Activated naive CD4-positive, alpha-beta T cell treated with Interleukin-2 at 50 U/mL for 16 hours (primary cell): ENCODE measurements around the gene SNX32.
A peak's percentile ranks its signal among the peaks of the same experiment; 100 is the strongest.

ENCODE experiments used
- DNase-seq: peaks from one replicate; pipeline ENCODE4 v3.0.0-alpha.2; 2020

The SNX32 gene

DNA sequence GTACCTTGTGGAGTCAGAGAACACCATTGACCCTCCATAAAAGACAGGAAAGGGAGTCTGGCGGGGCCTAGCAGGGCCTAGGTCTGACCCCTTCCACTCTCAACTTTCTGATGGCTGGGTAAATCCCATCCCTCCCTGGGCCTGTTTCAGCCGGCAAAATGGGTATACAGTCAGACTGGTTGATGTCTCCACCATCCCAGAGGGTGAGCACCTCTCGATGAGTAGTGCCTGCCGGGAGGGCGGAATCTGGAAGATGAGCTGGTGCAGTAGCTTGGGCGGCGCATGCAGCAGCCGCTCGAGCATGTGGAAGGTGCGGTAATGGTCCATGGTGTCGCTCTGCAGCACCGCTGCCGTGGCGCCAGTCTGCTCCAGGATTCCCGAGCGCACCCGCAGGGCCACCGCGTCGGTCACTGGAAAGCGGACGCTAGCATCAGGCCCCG, 54.0 kb downstream of the SNX32 start:
- DNase-seq = peak; percentile 38

DNA sequence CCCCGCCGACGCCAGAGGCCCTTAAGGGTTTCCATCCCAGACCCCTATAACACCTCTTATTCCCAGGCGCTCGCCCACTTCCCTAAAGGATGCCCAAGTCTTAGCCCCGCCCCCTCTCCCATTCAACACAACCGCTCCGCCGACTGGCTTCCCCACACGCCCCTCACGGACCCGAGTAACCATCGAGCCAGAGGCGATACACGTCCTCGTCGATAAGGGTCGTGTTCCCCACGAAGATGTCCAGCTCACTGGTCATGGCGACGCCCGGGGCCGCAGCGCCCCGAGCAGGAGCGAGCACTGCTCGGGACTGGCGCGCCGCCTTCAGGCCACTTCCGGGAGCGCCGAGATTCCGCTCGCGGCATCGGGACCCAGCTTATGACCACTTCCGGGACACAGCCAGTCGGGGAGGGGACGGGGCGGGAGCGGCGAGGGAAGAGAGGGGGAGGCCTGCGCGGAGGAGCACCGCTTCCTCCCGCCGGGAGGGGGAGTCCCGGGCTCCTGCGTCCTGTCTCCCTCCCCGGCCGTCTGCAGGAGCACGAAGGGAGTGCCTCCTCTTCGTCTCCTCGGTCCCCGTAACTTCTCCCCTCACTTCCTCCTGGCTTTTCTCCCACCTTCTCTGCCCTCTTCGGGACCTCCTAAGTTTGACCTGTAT, 54.5 kb downstream of the SNX32 start, which contains the start of gene FIBP:
TSS of gene FIBP (minus strand) at position 309 of the 652 bp plus-strand sequence. CDS start at position 256, 53 bp downstream.
- DNase-seq = peak; percentile 96

DNA sequence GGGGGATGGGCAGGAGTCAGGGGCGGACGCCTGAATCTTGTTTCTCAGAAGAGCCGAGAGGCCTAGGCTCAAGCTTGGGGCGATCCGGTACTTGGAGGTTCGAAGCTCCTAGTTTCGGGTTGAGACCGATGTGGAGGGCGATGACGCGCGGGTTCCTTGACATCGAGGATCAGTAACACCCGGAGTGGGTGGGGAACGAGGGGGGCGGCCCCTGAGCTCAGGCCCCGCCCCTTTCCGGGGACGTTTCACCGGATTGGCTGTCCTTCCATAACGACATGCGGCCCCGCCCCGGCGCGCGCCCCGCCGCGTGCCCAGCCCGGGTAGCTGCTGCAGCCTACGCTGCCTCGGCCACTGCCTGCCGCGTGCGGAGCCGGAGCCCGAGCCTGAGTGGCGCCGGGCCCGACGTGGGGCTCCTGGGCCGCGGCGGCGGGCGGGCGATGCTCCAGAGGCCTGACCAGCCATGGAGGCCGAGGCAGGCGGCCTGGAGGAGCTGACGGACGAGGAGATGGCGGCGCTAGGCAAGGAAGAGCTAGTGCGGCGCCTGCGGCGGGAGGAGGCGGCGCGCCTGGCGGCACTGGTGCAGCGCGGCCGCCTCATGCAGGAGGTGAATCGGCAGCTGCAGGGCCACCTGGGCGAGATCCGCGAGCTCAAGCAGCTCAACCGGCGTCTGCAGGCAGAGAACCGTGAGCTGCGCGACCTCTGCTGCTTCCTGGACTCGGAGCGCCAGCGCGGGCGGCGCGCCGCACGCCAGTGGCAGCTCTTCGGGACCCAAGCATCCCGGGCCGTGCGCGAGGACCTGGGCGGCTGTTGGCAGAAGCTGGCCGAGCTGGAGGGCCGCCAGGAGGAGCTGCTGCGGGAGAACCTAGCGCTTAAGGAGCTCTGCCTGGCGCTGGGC, 56.8 kb downstream of the SNX32 start, which contains the start of gene CCDC85B:
TSS of gene CCDC85B (plus strand) at position 350 of the 895 bp plus-strand sequence. CDS start at position 461, 111 bp downstream.
- peak; percentile 98 for DNase-seq

DNA sequence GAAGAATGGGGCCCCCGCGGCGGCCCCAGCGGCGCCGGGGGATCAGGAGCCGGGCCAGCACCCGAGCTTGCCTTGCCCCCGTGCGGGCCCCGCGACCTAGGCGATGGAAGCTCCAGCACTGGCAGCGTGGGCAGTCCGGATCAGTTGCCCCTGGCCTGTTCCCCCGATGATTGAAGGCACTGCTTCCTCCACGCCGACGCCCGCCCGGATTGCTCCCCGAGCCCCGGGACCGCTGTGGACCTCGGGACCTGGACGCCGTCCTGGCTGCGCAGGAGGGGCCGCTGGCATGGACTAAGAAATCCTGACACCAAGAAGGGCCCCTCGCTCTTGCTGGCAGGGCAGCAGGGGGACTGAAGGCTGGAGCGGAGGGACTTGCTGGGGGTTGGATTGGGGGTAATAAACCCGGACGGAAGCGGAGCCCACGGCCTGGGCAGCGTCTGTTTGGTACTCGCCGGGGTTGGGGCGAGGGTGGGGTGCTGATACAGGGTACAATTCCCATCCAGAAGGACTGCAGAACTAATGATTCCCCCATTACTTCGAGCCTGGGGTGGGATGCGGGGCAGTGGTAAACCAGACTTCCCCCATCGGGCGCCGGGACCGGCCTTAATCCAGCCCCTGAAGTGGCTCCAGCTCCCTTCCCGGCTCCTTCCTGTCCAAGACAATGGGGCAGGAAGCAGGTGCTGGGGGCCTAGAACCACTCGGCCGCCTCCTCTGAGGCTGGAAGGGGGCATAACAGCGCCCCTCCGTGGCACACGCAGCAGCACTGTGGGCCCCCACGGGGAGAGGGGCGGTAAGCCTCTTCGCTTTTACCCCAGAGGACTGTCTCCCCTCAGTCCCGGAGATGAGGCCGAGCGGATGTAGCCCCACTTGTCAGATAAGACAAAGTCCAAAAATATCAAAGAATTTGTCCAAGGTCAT, 57.7 kb downstream of the SNX32 start:
- peak; percentile 17 for DNase-seq

DNA sequence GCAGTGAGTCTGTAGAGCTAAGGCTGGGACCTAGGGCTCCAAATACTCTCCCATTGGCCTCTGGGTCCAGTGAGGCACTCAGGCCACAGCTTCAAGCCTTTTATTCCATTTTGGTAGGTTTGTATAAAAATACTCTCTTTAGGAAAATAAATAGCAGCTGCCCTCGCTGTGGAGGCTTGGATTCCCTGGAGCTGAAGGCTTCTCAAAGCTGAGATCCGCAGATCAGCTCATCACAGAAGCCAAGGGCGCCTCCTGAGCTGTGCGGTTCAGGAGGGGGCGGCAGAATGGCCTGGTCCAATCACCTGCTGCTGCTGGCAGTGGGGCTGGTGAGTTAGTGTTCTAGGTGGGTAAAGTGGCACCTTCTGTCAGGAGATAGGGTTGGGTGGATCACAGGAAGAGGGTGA, 58.4 kb downstream of the SNX32 start:
- peak; percentile 35 for DNase-seq

DNA sequence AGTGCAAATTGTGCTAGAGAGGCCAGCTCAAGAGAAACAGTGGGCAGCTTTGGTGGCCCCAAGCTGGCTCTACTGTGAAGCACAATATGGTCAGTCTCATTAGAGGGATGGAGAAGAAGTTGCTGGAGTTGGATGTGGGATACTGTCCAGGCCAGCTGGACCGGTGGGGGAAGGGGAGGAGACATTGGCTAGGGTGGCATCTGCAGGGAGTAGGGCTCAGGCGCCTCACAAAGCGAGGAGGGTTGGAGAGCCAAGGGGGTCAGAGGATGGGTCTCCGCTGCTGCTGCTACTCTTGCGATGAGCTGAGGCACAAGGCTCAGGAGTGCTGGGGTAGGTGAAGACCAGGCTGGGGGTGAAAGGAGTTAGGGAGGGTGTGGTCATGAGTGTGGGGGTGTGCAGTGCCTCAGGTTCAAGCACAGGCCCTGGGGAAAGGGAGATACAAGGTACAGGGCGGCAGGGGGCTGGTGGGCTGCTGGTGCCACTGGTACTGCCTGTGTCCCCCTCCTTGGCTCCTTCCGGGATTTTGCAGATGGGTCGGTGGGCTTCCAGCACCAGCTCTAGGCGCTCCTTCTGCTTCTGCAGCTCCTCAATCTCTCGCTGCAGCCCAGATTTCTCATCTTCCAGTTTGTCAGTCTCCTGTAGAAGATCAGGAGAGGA, 59.0 kb downstream of the SNX32 start:
- no peak for DNase-seq

DNA sequence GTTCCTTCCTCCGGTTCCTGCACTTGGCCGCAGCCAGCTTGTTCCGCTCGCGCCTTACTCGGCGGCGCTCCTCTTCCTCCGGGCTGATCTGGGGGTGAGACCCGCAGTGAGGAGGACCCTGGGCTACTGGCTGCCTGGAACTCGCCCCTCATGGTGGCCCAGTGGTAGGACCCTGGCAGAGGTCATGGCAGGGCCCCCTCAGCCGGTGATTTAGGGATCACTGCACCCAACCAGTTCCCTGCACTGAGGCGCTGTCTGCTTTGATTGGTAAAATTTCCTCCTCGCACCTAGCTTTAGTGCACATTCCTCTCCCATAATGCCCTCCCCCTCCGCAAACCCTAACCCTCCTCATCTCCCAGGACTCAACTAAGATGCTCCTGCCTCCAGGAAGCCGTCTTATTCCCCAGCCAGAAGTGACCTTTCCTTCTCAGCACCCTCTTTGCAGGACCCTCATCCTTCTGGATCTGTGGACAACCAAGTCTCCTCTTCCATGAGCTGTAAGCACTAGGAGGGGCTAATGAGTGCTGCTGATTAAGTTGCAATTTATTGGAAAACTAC, 60.4 kb downstream of the SNX32 start:
- peak; percentile 34 for DNase-seq

DNA sequence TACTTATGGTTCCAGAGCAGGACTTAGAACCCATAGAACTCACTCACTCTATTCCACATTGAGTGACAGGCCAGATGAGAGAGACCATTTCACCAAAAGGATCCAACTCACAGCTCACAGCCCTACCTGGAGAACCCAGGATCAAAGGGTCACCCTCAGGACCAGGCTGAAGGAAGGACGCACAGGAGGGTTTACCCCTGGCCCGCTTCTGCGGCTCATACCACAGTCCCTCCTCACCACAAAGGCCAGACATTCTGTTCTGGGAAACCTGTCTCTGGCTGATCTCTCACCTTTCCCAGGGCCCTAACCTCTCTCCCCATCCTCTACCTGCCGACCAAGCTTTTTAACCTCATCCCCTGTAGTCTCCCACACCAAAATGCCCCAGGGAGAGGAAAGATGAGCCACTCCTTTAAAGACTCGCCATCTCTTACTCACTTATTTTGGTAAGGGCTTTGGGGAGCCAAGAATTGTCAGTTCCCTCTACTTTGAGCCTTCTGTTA, 61.8 kb downstream of the SNX32 start:
- no peak for DNase-seq

DNA sequence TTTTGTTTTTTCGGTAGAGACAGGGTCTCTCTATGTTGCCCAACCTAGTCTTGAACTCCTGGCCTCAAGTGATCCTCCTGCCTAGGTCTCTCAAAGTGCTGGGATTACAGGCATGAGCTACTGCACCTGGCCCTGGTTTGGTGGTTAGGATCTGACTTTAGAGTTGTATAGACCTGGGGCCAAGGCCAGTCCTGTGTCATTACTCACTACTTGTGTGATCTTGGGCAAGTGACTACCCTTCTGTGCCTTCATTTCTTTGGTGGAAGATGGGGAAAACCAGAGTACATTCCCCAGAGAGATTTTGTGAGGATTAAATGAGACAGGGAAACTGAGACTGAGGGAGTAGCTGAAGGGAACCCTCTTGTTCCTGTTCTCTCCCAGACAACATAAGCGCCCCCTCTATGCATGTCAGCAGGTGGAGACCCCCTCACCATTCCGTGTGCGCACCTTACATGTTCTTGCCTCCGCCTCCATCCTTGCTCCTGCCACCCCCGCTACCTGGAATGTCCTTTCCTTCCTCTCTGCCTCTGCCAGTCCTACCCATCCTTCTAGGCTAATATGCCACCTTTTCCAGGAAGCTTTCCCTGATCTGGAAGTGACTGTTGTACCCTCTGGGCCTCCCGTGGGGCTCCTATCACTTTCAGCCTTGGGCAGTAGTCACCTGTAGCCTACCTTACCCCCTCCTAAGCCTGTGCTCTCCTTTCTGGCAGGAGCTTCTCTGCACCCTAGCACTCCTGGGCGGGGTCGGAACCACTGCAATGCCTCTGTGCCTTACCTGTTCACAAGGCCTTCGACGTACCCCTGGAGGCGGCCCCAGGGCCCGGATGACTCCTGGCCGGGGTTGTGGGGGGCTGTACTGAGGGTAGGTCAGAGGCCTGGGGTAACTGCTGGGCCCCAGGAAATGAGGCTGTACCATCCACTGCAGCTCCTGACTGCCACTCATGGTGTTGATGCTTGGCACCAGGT, 62.6 kb downstream of the SNX32 start:
- no peak for DNase-seq

DNA sequence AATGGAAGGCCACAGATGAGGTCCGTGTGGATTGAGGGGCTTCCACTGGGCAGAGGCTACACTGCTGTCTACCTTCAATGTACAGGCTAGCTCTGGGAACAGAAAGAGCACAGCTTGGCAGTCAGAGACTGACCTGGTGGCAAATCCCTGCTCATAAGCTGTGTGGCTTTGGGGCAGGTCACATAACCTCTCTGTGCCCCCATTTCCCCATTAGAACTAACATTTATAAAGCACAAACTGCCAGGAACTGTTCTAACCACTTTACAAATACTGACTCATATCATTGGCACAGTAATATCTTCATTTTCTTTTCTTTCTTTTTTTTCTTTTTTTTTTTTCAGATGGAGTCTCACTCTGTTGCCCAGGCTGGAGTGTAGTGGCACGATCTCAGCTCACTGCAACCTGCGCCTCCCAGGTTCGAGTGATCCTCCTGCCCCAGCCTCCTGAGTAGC, 63.3 kb downstream of the SNX32 start:
- no peak for DNase-seq

DNA sequence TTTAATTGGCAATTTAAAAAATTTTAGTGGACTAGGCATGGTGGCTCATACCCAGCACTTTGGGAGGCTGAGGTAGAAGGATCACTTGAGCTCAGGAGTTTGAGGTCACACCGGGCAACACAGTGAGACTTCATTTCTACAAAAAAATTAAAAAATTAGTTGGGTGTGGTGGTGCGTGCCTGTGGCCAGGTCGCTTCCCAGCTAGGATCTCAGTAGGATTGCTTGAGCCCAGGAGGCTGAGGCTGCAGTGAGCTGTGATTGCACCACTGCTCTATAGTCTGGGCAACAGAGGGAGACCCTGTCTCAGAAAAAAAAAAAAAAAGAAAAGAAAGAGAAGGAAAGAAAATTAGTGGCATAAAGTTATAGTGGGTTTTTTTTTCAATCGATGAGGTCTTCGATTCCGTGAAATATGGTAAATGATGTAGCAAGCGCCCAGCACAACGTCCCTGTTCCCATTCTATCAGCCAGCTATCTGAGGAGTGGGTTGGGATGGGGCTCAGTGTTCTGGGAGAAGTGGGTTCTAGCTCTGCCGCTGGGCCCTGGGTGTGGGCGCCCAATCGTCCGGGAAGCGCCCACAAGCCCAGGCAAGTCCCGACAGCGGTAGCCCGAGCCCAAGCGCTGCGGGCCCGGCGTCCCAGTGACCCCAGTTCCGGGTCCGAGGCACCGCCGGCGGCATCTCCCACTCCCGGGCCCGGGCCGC, 65.0 kb downstream of the SNX32 start:
- no peak for DNase-seq

DNA sequence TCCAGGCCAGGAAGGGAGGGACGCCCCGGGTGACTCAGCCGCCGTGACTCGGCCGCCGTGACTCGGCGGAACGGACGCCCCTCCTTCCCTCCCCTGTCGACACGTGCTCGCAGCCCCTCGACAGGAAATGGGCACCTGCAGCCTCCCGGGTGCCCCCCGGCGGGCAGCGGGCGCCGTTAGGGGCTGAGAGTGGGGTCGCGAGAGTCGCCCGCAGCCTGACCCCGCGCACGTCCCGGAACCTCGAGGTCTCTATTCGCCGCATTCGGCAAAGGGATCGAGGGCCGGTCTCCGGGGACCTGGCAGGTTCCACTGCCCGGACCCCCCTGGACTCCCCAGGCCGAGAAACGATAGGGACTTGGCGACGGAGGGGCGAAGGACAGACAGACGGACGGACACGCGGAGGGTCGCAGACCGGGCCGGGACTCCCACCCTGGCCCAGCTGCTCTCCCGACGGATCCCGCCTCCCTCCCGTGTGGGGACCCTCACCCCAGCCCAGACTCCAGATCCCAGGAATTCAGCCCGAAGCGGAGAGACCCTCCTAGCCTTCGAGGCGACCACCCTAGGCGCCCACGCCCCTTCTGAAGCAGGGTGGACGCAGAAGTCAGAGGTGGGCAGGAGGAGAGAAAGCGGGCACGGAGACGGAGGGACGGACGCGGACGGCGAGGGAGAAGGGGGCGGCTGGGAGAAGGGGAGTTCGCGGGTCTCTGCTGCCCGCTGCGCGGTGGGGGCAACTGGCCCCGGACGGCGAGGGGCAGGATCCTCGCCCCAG, 65.8 kb downstream of the SNX32 start:
- DNase-seq = peak; percentile 80

DNA sequence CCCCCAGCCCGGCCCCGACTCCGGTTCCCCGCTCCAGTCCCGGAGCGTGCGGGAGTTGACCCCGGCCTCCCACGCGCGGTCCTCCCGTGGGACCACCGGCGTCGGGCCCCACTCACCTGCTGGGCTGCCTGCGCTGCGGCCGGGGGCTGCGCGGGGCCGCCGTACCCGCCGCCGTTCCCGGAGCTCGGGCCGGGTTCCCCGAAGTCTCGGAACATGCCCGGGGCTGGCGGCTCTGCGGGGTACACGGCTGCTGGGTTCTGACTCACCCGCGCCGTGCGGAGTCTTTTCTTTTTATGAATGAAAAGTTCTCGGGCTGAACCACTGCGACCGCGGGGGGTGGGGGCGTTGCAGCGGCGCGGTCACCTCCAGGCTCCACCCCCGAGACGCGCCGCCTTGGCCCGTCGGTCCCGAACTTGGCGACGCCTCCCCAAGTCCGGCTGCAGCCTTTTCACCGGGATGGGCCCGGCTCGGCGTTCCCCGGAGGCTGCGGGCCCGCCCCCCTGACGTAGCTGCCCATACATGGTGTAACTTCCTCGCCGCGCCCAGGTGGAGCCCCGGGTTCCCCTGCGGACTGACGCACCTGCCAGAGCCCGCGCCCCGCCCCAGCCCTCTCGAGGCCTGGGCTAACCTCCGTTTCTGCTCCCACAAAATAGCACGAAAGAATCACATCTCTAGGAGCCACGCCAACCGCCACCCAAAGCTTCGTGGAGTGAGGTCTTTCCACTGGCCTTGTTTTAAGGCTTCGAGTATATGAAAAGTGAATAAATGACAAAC, 66.5 kb downstream of the SNX32 start, which contains the start of gene FOSL1:
TSS of gene FOSL1 (minus strand) at position 264 of the 774 bp plus-strand sequence. CDS start at position 215, 49 bp downstream.
- peak; percentile 95 for DNase-seq

DNA sequence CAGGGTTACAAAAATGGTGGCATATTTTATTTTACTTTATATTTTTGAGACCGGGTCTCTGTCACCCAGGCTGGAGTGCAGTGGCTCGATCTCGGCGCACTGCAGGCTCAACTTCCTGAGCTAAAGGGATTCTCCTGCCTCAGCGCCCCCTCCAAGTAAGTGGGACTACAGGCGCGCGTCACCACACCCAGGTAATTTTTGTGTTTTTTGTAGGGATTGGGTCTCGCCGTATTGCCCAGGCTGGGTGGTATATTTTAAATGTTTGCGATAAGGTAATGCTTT, 67.1 kb downstream of the SNX32 start:
- DNase-seq = no peak

DNA sequence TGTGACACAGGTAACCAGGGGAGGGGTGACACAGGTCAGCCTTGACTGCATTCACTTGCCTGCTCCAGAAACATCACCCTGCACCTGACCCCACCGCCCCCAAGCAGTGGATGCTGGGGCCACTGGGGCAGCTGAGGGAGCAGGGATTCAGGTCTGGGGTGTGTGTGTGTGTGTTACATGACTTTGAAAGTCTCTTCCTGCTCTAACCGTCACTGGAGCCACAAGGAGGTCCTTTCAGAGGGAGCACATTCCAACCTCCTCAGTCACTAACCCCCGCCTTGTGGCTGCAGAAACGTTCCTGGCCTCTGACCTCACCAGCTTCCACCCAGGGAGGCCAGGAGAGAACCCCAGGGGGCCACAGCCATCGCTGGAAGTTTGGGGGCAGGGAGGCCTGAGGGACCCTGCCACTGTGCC, 69.3 kb downstream of the SNX32 start:
- DNase-seq = no peak
